GM18907 (cell line): ENCODE measurements around the gene STPG1.

Experiments
- ATAC-seq: cut with Tn5 transposase; IDR thresholded peaks from one replicate; pipeline ENCODE4 v1.9.1; 2021; ENCODE audit warnings: mild to moderate bottlenecking, moderate library complexity; ENCODE audit not compliant: unreplicated experiment

Gene STPG1

GRCh38 chr1:24319962-24320361 lies 93.6 kb downstream of the STPG1 start:
- no peak for ATAC-seq

GRCh38 chr1:24319312-24319863 lies 94.2 kb downstream of the STPG1 start, which contains the start of gene GRHL3:
Gene GRHL3, plus strand, starts transcription at chr1:24319357. Its CDS starts 195 bp downstream, at chr1:24319552.
- no peak for ATAC-seq

GRCh38 chr1:24318615-24319311 lies 94.8 kb downstream of the STPG1 start:
- no peak for ATAC-seq

- no peak for ATAC-seq
Observed at GRCh38 chr1:24317956-24318614, 95.5 kb downstream of the STPG1 start.

- ATAC-seq: no peak
Observed at GRCh38 chr1:24317081-24317480, 96.5 kb downstream of the STPG1 start.

- no peak for ATAC-seq
Observed at GRCh38 chr1:24316645-24317044, 96.9 kb downstream of the STPG1 start.

- ATAC-seq: no peak
Observed at GRCh38 chr1:24315391-24315790, 98.2 kb downstream of the STPG1 start.

GRCh38 chr1:24311741-24312140 lies 101.8 kb downstream of the STPG1 start:
- ATAC-seq: no peak

GRCh38 chr1:24311234-24311633 lies 102.3 kb downstream of the STPG1 start:
- ATAC-seq: no peak

- no peak for ATAC-seq
Observed at GRCh38 chr1:24309762-24310485, 103.7 kb downstream of the STPG1 start.

- no peak for ATAC-seq
Observed at GRCh38 chr1:24308365-24309015, 105.1 kb downstream of the STPG1 start.
